Retinal pigment epithelial cell (primary cell): ENCODE measurements around the gene POLDIP3.

ENCODE experiments used
- DNase-seq: peaks from one replicate; pipeline ENCODE4 v3.0.0-alpha.2; 2010; ENCODE audit warnings: low read depth
- H3K4me3 ChIP-seq: 2 replicates; pipeline ENCODE4 v1.5.1; 2011; ENCODE audit warnings: mild to moderate bottlenecking, low read length, control low read depth, moderate library complexity
- TF ChIP-seq, protein P1 (sequence below): conservative IDR thresholded peaks from 2 replicates; pipeline ENCODE4 v1.5.1; 2011; ENCODE audit warnings: low read depth, low read length, control low read depth, inconsistent platforms

Gene POLDIP3

GRCh38 chr22:42627981-42628380 lies 13.3 kb upstream of the POLDIP3 start:
- H3K4me3 ChIP-seq: no peak overlapping the region
- TF ChIP-seq, protein P1, sequence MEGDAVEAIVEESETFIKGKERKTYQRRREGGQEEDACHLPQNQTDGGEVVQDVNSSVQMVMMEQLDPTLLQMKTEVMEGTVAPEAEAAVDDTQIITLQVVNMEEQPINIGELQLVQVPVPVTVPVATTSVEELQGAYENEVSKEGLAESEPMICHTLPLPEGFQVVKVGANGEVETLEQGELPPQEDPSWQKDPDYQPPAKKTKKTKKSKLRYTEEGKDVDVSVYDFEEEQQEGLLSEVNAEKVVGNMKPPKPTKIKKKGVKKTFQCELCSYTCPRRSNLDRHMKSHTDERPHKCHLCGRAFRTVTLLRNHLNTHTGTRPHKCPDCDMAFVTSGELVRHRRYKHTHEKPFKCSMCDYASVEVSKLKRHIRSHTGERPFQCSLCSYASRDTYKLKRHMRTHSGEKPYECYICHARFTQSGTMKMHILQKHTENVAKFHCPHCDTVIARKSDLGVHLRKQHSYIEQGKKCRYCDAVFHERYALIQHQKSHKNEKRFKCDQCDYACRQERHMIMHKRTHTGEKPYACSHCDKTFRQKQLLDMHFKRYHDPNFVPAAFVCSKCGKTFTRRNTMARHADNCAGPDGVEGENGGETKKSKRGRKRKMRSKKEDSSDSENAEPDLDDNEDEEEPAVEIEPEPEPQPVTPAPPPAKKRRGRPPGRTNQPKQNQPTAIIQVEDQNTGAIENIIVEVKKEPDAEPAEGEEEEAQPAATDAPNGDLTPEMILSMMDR: no peak
- DNase-seq: no peak

- TF ChIP-seq, protein P1: no peak
- no peak for DNase-seq
Observed at GRCh38 chr22:42626951-42627625, 12.4 kb upstream of the POLDIP3 start.

GRCh38 chr22:42626431-42626830 lies 11.7 kb upstream of the POLDIP3 start:
- no peak for DNase-seq
- no peak overlapping the region for H3K4me3 ChIP-seq
- TF ChIP-seq, protein P1: no peak

More at GRCh38 chr22:42626951-42627625, 12.4 kb upstream of the POLDIP3 start:
- no peak overlapping the region for H3K4me3 ChIP-seq

GRCh38 chr22:42625416-42625815 lies 10.7 kb upstream of the POLDIP3 start:
- no peak for DNase-seq
- no peak overlapping the region for H3K4me3 ChIP-seq
- TF ChIP-seq, protein P1: no peak

DNA sequence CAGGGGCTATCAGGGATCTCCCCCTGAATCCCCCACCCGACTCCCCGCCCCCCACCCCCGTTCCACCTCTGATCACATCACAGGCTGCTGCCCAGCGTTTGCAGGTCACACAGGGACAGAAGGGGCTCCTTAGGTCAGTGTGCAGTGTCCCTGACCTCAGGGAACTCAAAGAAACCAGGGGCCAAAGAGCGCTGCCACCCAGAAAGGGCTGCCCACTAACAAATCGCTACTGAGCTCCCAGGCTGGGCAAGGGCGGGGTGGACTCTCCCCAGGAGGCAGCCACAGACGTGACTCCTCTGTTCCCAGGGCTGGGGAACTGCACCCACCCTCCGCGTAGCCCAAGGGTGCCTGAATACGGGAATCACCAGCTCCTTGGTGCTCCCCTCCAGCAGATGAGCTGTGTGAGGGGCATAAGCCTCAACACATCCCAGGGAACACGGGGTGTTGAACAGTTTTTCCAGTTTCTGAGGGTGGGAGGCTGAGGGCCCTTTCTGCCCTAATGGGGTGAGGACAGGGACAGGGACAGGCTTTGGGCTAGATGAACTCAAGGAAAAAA lies 9.9 kb upstream of the POLDIP3 start:
- no peak for DNase-seq
- TF ChIP-seq, protein P1: no peak
- no peak overlapping the region for H3K4me3 ChIP-seq

GRCh38 chr22:42623756-42624441 lies 9.2 kb upstream of the POLDIP3 start:
- TF ChIP-seq, protein P1: no peak
- no peak overlapping the region for H3K4me3 ChIP-seq
- DNase-seq: no peak
